HG02885 (cell line): ENCODE measurements around the gene FKBP14.

Source experiments
- ATAC-seq: cut with Tn5 transposase; IDR thresholded peaks from one replicate; pipeline ENCODE4 v1.9.1; 2021; ENCODE audit warnings: mild to moderate bottlenecking; ENCODE audit not compliant: unreplicated experiment, poor library complexity

FKBP14 gene

DNA sequence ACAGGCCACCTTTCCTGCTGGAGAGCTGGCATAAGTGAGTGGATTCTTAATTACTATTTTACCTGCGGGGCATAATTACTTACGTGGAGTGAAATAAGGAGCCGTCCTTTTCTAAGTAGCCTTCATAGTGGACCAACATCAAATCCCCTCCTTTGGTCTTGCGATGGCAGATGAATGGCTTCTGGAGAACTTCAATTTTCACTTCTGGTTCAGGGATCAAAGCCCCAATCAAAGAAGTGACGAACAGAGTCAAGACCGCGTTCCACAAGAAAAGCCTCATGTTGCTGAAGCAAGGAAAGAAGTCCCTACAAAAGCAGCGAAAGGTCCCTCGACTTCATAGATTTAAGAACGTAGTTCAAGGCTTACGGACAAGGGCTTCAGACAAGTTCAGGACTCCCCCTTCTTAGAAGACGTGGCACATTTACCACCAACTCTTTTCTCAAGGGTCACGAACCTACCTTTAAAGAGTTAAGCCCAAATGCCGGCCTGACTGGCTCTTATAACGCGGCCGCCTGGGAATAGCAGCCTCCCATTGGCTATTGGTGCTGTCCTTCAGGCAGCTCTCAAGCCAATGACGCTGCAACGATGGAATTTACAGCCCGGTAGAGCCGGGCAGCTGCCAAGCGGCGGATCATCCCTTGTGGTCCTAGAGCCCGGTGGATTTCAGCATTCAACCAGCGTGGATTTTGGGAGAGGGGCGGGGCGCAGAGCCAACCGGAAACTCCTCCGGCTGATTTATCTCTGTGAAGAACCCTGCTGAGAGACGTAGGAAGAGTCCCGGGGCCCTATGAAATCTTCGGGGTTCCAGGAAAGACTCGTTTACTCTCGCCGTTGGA is at the start of gene FKBP14:
FKBP14 (minus strand) TSS at position 474 of the 836 bp plus-strand sequence; CDS start at position 280, 194 bp downstream.
- ATAC-seq: peak; percentile 77

DNA sequence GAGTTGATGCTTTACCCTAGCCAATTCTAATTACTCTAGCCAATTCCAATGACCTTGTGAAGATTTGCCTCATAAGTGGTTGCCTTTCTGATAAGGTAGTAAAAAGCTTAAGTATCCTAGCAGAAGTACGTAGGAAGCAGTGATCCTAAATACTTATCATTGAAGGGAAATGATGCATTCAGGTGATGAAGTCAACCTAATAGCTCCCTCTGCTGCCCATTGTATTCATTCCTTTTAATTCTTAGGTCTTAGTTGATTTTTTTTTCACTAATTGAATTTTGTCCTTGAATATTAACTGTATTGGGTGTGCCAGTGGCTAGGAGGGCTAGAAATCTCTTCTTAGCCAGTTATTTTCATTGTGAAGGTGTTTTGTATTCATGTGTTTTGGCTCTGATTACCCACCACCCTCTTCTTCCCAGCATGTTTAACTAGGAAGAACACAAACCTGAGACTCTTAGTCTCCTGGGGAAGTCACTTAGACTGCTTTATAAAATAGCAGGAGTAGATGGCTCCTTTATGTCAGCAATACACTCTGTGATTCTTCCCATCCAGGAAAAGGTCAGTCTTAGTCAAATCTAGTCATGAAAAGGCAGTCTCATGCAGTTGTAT is 48.0 kb upstream of the FKBP14 start:
- ATAC-seq: no peak

- no peak for ATAC-seq
Observed at GRCh38 chr7:30072735-30073134, 46.2 kb upstream of the FKBP14 start.

GRCh38 chr7:30070052-30070451 is 43.5 kb upstream of the FKBP14 start:
- ATAC-seq: no peak

GRCh38 chr7:30069096-30069867 is 42.8 kb upstream of the FKBP14 start:
- no peak for ATAC-seq

DNA sequence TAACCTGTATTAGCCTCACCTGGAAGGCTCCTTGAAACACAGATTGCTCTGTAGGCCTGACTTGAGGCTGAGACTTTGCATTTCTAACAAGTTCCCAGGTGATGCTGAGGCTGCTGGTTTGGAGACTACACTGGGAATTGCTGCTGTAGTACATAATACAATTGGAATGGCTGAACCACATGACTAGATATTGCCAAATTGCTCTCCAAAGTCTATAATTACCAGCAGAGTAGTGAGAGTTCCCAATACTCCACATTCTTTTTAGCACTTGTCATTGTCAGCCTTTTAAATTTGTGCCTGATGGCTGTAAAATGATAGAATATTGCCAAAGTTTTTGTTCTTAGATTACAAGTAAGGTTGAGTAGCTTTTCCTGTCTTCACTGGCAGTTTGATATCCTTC is 41.6 kb upstream of the FKBP14 start:
- no peak for ATAC-seq

DNA sequence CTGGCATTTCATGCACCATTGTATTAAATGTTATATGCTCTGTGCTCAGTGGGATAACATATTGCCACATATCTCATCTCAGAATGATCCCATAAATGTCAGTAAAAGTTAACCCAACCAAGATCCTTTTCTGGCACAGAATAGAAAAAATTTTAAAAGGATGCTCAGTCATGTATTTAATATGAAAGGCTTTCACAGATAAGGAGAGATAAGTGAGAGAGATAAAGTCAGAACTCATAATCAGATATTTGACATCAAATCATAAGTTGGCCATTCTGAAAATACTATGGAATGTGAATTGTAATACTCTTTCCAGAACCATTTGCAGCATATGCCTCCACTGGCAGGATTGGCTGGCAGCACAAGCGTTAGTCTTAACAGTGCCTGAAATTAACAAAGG is 40.2 kb upstream of the FKBP14 start:
- ATAC-seq: no peak

DNA sequence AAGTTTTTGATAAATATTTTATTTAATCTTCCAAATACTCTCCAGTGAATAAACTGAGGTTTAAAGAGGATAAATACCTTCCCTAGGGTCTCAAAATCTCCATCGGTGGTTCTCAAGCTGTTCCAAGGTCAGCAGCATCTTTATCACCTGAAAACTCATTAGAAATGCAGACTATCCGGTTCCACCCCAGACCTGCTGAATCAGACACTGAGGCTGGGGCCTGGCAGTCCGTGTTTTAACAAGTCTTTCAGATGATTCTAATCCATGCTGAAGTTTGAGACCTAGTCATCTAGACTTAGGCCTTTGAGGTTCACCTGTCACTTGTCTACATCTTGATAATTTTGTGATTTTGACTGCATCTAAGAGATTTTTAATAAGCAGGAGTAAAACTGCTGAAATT is 39.2 kb upstream of the FKBP14 start:
- no peak for ATAC-seq

- peak; percentile 71 for ATAC-seq
Observed at GRCh38 chr7:30062587-30062986, 36.1 kb upstream of the FKBP14 start.

DNA sequence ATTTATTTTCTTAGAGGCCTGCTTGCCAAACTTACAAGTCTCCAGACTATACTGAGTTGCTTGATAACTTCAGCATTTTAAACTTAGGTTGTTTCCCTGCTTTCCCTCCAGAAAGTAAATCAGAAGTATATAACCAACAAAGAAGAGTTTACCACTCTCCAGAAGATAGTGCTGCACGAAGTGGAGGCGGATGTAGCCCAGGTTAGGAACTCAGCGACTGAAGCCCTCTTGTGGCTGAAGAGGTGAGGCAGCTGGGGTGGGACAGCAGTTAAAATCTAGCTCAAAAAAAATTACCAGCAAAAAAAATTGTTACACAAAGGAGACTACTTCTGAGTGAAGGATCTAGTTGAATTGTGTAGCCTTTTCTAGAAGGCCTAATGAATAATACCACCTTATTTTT is 35.3 kb upstream of the FKBP14 start:
- peak; percentile 49 for ATAC-seq

DNA sequence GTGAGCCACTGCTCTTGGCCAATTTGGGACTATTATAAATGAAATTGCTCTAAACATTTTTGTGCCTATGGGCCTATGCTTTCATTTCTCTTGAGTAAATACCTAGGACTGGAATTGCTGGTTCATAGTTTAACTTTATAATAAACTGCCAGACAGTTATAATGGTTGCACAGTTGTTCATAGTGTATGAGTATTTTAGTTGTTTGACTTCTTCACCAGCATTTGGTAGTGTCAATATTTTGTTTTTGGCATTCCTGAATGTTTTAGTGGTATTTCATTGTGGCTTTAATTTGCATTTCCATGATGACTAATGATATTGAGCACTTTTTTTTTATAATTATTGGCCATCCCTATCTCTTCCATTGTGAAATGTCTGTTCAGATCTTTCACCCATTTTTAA is 31.2 kb upstream of the FKBP14 start:
- no peak for ATAC-seq

- ATAC-seq: no peak
Observed at GRCh38 chr7:30053068-30053467, 26.6 kb upstream of the FKBP14 start.

GRCh38 chr7:30049173-30049572 is 22.7 kb upstream of the FKBP14 start:
- no peak for ATAC-seq

DNA sequence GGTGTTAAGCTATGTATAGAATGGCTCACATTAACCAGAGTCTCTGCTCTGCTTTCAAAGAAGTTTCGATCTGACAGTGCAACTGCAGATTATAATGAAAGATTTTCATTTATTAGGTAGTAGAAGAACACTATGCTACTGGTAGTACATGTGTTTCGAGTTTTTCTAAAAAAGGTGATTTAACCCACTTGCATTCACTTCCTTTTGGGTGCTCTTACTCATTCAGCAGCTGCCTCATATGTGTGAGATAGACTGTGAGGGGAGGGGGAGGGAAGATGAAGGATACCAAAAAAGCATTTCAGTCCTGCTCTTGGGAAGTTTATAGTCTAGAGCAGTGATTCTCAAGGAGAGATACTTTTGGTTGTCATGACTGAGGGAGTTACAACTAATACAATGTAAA is 22.1 kb upstream of the FKBP14 start:
- ATAC-seq: no peak

GRCh38 chr7:30047124-30047523 is 20.6 kb upstream of the FKBP14 start:
- ATAC-seq: no peak

DNA sequence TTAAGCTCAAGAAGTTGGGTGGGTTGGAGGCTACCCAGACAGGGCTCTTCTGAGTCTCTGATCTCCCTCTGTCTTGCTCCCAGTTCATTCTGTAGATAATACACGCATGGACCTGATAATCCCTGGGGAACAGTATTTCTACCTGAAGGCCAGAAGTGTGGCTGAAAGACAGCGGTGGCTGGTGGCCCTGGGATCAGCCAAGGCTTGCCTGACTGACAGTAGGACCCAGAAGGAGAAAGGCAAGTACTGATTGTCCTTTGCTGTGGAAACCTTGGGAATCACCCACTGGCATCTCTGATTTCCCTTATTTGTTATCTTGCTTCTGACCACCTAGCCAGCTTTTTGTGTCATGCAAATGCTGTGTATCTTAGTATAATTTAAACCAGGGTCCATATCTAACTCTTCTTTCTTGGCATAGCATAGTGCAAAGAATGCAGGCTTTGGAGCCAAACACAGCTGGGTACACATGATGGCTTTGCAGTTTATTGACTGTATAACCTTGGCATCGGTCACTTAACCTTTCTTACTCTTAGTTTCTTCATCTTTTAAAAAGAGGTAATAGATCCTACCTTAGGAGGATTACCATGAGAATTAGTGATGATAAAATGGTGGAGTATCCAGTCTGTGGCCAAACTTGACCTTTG is 19.7 kb upstream of the FKBP14 start:
- no peak for ATAC-seq

DNA sequence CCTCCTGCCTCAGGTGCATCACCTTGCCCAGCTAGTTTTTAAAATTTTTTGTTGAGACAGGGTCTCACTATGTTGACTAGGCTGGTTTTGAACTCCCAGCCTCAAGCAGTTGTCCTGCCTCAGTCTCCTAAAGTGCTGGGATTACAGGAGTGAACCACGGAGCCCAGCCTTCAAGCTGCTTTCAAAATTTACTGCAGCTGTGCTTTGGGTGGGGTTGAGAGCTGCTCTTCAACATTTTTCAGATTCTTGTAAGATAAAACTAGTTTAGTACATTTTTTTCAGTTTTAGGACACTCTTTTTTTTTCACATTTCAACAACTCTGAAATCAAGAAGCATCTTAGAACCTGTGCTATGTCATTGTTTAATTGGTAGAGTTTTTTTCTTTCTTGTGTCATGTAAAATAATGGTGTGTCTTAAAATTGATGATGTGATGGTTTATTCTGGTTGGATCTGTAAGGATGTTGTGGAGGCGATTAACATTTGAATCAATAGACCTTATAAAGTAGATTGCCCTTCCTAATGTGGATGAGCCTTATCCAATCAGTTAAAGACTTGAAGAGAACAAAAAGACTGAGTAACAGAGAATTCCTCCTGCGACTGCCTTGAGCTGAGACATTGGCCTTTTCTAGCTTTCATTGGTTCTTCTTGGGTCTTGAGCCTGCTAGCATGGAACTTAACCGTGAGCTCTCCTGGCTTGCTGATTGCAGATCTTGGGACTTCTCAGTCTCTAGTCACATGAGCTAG is 15.2 kb upstream of the FKBP14 start:
- ATAC-seq: no peak

DNA sequence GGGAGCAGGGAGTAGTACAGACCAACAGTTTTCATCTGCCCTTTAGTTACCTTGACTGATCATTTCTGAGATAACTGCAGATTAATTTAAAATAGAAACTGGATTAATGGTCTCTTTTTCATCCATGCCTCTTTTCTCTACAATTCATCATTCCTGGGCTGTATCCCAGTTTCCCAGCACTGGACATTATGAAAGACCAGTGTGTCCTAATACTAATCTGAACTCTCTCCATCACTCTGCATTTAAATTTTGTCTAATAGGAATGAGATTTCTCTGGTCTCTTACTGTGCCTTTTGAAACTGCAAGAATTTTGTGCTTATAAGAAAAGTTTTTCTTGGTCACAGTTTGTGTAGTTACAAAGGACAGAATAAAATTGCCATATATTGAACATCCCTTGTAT is 14.4 kb upstream of the FKBP14 start:
- ATAC-seq: no peak

DNA sequence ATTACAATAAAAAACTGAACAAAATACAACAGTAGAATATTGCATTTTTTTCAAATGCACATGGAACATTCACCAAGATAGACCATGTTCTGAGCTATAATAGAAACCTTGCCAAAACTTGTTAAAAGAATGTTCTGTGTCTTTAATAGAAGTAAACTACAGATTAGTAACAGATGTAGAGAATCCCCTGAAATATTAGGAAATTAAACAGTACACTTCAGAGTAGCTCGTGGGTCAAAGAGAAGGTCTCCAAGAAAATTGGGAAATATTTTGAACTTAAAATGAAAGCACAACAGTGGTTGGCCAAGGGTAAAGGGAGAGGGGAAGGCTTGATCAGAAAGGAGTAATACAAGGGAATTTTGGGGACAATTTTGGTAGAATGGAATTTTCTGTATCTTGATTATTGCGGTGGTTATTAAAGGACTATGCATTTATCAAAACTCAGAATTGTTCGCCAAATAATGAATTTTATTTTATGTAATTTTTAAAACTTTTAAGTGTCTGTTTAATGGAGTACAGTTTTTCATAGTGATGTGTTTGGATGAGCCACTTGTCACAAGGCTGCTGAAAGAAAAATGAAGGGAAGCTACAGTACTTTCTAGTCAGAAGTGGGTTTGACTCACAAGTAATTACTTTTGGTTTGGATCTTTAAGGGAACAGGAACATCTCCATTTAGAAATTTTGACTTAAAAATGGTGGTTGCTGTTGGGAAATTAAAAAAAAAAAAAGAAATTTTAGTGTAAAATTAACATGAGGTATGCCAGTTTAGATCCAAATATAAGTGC is 11.9 kb upstream of the FKBP14 start:
- ATAC-seq: no peak
